NCI-H446 (cell line): ENCODE measurements around the gene MYCN.
"Not testable (repeated sequence)": the region's sequence is repeated elsewhere in the genome, so short reads cannot be mapped to it uniquely, and the experiment has no call there.

ENCODE experiments used
- DNase-seq, 2 experiments: peaks; one replicate each; lab custom pipeline; 2025; lab: John Stamatoyannopoulos, UW

Gene MYCN

DNA sequence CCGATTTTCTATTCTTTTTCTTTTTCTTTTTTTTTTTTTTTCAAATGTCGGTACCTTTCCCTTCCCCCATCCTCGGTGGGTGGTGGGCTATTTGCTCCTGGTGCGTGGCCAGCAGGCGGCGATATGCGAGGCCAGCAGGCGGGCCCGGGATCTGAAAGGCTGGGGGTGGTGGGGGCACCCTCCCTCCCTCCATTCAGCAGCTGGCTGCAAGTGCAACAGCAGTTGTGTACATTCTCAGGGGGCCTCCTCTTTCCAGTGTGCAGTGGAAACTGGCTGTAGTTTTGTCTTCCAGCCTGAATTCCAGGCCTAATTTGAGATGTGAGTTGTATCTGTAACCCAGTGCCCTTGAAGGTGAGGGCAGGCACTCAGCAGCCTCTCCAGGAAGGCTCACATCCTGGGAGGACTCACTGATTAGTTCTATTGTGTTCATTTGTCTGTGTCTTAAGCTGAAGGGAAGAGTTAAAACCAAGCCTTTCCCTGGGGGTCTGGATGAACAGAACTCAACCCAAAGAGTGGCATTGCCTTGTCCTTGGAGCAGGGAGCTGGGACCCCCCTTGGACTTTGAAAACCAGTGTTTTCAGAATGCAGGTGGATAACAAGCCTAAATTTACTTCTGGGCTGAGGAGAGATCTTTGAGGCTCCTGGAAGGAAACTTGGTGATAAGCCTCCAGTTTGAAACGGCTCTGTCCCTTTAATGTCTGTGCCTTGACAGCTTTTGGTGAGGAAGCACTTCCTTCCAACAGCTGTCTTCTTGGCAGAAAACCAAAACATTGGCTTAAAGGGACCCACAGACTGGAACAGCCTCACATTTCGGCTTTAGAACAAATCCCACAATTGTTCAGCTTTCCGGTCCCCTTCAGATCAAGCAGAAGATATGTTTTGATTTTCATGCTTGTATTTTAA lies 3.3 kb downstream of the MYCN start:
- peak; percentile 32 to 73 for DNase-seq

DNA sequence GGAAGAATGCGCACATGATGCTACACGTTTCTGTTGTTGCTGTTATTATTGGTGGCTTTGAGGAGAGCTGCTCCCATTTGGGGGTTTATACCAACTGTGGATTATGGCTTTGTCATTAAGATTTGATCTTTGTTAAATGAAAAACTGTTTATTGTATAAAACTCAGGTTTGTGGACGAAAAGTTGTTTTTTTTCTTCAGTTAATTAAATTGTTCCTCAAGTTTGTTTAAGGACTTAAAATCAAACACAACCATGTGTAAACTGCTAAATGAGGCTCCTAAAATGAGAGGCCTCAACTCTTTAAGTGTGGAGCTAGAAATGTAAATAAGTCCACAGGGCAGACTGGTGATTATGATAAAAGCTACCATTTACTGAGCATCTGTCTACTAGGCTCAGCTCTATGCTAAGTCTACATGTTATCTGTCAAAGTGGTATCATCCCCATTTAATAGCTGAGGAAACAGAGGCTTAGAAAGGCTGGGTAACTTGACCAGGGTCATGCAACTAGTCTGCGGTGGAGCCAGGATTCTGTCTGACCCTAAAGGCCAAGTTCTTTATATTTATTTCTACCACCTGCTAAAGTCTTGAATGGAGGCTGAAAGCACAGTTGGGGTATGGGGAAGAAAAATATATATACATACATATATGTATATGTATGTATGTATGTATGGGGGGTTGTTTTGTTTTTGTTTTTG lies 4.1 kb downstream of the MYCN start:
- DNase-seq, result no peak

DNA sequence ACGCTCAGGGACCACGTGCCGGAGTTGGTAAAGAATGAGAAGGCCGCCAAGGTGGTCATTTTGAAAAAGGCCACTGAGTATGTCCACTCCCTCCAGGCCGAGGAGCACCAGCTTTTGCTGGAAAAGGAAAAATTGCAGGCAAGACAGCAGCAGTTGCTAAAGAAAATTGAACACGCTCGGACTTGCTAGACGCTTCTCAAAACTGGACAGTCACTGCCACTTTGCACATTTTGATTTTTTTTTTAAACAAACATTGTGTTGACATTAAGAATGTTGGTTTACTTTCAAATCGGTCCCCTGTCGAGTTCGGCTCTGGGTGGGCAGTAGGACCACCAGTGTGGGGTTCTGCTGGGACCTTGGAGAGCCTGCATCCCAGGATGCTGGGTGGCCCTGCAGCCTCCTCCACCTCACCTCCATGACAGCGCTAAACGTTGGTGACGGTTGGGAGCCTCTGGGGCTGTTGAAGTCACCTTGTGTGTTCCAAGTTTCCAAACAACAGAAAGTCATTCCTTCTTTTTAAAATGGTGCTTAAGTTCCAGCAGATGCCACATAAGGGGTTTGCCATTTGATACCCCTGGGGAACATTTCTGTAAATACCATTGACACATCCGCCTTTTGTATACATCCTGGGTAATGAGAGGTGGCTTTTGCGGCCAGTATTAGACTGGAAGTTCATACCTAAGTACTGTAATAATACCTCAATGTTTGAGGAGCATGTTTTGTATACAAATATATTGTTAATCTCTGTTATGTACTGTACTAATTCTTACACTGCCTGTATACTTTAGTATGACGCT lies 5.8 kb downstream of the MYCN start:
- DNase-seq, result no peak

DNA sequence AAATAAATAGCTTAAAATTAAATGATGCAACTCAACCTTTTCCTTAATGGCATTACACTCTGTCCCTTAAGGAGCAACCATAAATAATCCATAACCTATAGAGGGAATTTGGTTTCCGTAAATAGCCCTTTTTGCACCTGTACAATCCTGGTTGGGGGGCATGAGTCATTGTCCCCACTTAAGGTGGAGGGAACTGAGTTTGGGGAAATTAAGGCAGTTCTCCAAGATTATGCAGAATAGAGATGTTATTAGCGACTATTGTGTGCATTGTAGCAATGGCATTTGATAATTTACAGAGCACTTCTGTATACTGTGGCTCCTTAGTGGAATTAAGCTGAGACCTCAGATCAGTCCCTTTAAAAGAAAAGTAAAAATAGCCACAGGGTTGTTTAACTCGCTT lies 6.6 kb downstream of the MYCN start:
- no peak for DNase-seq

DNA sequence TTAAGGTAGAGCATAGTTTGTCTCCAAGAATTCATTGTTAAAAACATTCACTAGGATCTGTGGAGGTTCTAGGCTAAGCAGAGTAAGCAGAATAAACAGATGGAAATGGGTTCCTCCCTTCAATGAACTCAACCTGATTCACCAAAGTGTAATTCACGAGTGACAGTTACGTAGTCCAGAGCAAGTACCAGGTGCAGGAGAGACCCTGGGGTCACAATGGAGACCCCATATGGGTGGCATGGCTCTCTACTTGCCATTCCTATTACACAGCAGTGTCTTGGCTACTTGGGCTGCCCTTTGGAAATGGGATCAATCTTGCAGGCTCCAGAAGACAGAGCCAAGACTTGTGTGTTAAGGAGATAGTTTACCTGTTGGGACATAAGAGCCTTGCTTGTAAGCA lies 7.1 kb downstream of the MYCN start:
- DNase-seq, result no peak

DNA sequence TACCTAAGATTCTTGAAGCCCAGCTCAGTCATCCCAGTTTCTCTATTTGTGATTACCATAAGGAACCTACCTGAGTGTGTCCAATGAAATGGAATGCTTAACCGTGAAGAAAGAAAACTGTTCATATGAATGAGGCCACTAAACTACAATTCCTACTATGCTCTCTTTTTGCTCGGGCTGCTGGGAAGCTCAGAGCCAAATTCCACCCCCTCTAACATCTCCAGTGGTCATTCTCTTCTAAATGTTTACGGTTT lies 8.3 kb downstream of the MYCN start:
- no peak for DNase-seq

DNA sequence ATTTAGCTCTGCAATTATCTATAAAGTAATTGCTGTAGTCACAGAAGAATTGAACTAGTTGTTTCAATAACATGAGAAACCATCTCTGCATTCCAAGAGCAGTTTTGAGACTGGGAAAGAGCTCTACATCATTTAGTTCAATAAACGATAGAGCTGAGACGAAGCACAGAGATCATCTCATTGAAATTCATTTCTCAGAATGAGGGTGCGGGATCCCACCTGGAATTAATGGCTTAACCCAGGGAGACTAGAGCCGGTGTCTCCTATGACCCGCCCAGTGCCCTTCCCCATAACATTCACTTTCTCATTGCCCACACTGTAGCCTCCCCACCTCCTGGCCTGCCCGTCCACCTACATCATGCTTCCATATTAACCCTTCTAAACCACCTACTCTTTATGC lies 8.8 kb downstream of the MYCN start:
- no peak for DNase-seq

DNA sequence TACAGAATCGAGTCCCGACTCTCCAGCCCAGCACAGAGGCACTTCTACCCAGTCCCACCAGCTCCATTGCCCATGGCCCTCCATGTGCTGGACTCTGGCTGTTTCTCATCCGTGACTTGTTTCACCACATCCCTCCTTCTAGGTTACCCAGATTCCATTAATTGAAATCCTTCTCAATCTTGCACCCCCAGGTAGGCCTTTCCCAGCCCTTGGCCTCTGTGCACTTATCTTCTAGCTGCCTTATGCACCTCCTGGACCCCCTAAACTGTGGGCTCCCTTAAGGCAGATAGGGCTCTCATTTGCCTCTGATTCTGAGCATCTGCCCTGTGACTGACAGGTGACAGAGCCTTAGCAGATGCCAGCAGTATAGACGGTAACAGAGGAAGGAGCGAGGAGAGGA lies 9.2 kb downstream of the MYCN start:
- DNase-seq, result no peak

DNA sequence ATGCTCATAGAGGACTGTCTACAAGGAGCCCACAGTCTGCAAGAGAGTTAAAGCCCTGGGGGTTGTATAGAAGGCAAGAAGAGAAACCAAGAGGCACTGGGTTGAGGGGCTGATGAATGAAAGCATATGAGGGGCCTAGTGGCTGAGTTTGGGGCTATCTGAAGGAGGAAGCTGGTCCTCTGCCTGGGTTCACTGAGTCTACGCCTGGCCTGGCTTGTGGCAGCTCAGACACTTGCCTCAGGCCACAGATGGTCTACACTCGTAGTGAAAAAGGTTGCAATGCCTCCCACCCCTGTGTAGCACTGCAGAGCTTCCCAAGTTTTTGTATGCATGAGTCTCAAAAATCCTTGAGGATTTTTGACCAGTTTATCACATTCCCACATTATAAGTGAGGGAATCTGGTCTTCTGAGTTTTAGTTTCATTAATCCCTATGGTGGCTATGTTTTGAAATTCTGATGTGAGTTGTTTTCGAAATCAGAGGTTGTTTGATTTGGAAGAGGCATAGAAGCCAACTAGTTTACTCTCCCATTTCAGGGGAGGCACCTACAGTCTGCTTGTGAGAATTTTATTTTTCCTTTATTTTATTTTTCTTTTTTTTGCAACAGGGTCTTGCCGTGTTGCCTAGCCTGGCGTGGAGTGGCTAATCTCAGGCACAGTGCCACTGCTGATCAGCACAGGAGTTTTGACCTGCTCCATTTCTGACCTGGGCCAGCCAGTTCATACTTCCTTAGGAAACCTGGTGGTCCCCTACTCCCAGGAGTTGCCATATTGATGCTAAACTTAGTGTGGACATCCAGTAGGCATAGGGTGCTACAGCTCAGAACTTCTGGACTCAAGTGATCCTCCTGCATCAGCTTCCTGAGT lies 10.0 kb downstream of the MYCN start:
- no peak for DNase-seq

DNA sequence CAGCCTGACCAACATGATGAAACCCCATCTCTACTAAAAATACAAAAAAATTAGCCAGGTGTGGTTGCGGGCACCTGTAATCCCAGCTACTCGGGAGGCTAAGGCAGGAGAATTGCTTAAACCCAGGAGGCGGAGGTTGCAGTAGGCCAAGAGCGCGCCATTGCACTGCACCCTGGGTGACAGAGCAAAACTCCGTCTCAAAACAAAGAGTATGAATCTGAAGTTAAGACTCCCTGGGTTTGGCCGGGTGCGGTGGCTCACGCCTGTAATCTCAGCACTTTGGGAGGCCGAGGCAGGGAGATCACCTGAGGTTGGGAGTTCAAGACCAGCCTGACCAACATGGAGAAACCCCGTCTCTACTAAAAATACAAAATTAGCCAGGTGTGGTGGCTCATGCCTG lies 11.6 kb downstream of the MYCN start:
- not testable (repeated sequence) for DNase-seq

DNA sequence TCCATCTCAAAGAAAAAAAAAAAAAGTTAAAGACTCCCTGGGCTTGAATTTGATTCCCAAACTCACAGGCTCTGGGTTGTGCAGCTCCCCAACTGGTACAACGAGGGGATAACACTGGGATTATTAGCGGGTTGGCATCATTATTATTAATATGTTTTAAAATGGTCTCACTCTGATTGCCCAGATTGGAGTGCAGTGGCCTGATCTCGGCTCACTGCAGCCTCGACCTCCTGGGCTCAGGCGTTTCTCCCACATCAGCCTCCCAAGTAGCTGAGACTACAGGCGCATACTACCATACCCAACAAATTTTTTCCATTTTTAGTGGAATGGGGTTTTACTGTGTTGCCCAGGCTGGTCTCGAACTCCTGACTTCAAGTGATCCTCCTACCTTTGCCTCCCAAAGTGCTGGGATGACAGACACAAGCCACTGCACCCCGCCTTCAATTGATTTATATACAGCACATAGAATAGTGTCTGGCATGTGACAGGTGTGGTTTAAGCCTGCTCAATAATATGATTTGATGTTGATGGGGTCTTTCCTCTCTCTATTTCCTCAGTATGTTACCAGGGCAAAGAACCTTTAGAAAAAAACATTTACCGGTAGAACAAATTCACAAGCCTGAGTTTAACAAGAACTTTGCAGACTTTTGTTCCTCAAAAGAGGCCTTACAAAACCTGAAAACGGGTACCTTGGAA lies 12.2 kb downstream of the MYCN start:
- DNase-seq, result no peak

DNA sequence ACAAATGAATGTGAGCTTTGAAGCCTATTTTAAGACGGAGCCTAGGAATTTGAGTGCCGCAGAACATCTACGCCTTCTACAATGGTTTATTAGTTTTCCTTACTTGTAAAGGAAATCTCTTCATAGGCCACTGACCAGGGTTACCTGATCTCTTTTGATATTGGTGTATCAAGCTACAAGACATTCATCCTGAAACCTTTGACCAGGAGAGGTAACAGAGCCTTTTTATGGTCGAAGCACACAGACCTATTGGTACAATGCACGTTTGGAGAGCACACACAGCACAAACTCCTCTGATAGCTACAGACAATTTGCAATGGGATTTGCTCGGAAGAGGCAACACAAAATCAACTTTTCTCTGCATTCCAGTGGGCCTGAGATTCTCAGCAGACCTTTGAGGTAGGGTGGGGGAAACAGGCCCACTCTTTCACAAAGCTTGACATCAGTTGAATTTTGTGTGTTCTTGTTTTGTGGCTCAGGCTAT lies 12.8 kb downstream of the MYCN start:
- no peak for DNase-seq

DNA sequence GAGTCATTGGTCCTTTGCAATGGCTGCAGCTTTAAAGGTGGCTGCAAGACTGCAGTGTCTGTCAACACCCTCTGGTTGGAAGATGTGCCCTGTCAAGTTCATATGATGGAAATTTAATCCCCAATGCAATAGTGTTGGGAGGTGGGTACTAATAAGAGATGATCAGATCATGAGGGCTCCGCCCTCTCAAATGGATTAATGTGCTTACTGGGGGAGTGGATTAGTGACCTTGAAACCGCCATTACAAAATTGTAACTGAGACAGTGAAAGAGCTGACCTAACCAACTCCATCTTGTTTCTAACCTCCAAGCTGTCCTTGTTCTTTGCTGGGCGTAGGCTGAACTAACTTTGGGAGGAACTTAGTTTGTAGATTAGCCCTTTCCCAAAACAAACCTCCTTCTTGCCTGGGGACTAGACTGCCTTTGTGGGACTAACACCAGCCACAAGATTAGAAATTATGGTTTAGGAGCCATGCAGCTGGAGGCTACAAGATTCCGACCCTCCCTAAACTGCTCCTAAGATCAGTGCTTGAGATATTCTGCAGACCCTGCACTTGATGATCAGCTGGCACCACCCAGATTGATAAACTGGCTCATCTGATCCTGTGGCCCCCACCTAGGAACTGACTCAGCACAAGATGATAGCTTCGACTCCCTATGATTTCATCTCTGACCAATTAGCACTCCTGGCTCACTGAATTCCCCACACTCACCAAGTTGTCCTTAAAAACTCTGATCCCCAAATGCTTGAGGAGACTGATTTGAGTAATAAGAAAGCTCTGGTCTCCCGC lies 13.7 kb downstream of the MYCN start:
- no peak for DNase-seq

DNA sequence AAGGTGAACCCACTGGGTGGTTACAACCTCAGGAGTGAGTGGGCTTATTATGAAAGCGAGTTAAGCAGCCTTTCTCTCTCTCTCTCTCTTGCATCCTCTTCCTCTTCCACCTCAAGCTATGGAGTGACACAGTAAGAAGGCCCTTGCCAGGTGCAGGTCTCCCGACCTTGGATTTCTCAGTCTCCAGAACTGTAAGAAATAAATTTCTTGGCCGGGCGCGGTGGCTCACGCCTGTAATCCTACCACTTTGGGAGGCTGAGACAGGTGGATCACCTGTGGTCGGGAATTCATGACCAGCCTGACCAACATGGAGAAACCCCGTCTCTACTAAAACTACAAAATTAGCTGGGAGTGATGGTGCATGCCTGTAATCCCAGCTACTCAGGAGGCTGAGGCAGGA lies 14.4 kb downstream of the MYCN start:
- no peak for DNase-seq

DNA sequence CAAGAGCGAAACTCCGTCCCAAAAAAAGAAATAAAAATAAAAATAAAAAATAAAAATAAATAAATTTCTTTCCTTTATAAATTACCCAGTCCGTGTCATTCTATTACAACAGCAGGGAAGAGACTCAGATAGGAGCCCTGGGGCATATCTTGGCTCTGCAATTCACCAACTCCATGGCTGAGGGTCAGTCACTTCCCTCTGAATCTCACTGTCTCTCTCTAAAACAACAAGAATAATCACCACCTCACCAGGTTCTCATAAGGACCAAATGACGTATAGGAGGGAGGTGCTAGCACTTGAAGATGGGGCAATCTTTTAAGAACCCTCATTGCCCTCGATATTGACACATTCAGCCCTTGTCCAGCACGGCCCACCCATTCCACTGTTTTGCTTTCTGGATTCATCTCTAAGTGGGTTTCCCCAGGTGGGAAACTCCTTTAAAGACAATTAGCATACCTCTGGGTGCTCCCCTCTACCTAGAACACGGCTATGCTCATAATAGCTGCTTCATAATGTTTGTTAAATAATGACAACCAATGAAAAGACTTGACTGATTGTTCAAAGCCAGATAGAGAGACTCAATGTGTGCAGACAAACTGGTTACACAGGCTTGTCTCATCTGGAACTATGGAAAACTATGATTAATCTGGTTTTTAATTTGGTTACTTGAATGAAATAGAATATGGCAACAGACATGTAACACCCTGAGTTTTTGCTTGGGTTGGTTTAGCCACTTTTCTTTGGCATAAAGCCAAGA lies 15.1 kb downstream of the MYCN start:
- no peak for DNase-seq

DNA sequence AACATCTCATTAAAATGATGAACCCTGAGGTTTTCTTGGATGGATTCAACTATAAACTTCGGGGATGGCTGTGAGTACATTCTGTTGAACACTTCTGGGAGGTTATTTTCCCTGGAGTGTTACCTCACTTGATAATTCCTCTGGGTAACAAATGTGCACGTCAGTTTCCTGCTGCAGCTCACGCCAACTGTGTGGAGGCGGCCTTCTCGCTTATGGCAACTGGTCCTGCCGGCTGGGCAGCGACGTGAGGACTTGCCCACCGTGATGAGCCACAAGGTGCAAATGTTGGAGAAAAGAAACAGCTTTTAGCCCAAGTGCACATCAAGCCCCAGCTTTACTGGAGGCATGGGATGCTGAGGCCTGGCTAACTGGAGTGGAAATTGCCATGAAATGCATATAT lies 15.9 kb downstream of the MYCN start:
- DNase-seq, result no peak

DNA sequence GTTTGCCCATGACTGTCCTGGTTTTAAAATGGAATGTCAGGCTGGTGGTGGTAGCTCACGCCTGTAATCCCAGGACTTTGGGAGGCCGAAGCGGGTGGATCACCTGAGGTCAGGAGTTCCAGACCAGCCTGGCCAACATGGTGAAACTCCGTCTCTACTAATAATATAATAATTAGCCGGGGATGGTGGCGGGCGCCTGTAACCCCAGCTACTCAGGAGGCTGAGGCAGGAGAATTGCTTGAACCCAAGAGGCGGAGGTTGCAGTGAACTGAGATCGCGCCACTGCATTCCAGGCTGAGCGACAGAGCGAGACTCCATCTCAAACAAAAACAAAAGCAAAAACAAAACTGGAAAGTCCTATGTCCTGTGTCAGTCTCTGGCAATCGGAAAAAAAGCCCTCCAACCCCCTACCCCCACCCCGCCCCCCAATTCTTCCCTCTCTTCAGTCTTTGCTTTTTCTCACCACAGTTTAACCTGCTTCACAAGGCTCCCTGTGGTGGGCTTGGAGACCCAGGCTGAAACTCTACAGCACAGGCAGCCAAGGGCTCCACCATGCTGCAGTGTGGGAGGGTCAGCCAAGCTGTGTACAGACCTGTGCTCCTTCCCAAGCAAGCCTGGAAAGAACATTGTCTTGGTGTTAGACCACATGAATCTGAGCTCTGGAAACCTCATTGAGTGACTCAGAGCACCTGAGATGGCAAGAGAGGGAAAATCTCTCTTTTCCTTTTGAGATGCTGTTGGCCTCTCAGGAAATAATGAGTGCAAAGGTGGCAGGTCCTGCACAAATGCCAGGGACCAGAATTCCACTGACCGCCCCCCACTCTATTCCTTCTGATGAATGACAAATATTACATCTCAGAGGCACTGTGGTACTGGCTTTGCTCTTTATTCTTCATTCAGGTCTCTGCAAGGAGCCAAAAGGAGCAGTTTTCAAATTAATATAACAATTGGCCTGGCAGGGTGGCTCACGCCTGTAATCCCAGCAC lies 16.7 kb downstream of the MYCN start:
- DNase-seq, result no peak
